Daoy (cell line): ENCODE measurements around the gene PPIL4. TPM values are rescaled to one million over a fixed set of nuclear protein-coding genes. Genes with fewer than 3 reads are reported as not detected.
"Not testable (repeated sequence)": the region's sequence is repeated elsewhere in the genome, so short reads cannot be mapped to it uniquely, and the experiment has no call there.

Experiments
- DNase-seq: peaks from one replicate; pipeline ENCODE4 v3.0.0-alpha.2; 2015; ENCODE audit warnings: low read depth
- total RNA-seq: library from RNA; depleted of rRNA; stranded (reverse); fragments of >200 nt; shearing (Covaris generic); gene quantifications from 2 replicates; pipeline ENCODE4 v1.2.3, GENCODE V29; 2014

The PPIL4 gene
- total RNA-seq, 1 experiment from 2014 or later: 58.4 TPM

- no peak for DNase-seq
Measured at GRCh38 chr6:149483849-149484655, 61.8 kb downstream of the PPIL4 start.

GRCh38 chr6:149483334-149483725 lies 62.5 kb downstream of the PPIL4 start:
- no peak for DNase-seq

- no peak for DNase-seq
Measured at GRCh38 chr6:149482545-149483333, 63.1 kb downstream of the PPIL4 start.

GRCh38 chr6:149480502-149481280 lies 65.2 kb downstream of the PPIL4 start:
- no peak for DNase-seq

GRCh38 chr6:149478631-149479314 lies 67.1 kb downstream of the PPIL4 start:
- no peak for DNase-seq

GRCh38 chr6:149477544-149477943 lies 68.3 kb downstream of the PPIL4 start:
- no peak for DNase-seq

GRCh38 chr6:149476789-149477455 lies 68.9 kb downstream of the PPIL4 start:
- DNase-seq: no peak

- DNase-seq: no peak
Measured at GRCh38 chr6:149474108-149474935, 71.5 kb downstream of the PPIL4 start.

- peak; percentile 91 for DNase-seq
Measured at GRCh38 chr6:149473080-149474052, 72.5 kb downstream of the PPIL4 start.

- no peak for DNase-seq
Measured at GRCh38 chr6:149472241-149472640, 73.6 kb downstream of the PPIL4 start.

GRCh38 chr6:149471801-149472200 lies 74.0 kb downstream of the PPIL4 start:
- DNase-seq: no peak

- no peak for DNase-seq
Measured at GRCh38 chr6:149470948-149471347, 74.9 kb downstream of the PPIL4 start.

GRCh38 chr6:149468179-149468578 lies 77.7 kb downstream of the PPIL4 start:
- DNase-seq: no peak

- no peak for DNase-seq
Measured at GRCh38 chr6:149467265-149467664, 78.6 kb downstream of the PPIL4 start.

GRCh38 chr6:149464411-149464810 lies 81.4 kb downstream of the PPIL4 start:
- DNase-seq: no peak

GRCh38 chr6:149463781-149464180 lies 82.1 kb downstream of the PPIL4 start:
- DNase-seq: no peak

GRCh38 chr6:149462712-149463111 lies 83.1 kb downstream of the PPIL4 start:
- DNase-seq: not testable (repeated sequence)

- no peak for DNase-seq
Measured at GRCh38 chr6:149461670-149462069, 84.2 kb downstream of the PPIL4 start.

- DNase-seq: not testable (repeated sequence)
Measured at GRCh38 chr6:149460249-149460648, 85.6 kb downstream of the PPIL4 start.
